ENCODE measurements around the gene KANSL1.

GRCh38 chr17:45996282-45996937 is 196.8 kb downstream of the KANSL1 start:
- TF ChIP-seq CTCF (IDR thresholded peaks at IDR 0.05; ENCODE audit: insufficient read depth, low read length, poor library complexity, severe bottlenecking), result no peak
- TF ChIP-seq EZH2phosphoT487 (conservative IDR thresholded peaks at IDR 0.05; ENCODE audit: low read length), result no peak

Data from SU-DHL-6 (cell line).